Measurements from ENCODE around the gene RSU1.

RSU1 gene

DNA sequence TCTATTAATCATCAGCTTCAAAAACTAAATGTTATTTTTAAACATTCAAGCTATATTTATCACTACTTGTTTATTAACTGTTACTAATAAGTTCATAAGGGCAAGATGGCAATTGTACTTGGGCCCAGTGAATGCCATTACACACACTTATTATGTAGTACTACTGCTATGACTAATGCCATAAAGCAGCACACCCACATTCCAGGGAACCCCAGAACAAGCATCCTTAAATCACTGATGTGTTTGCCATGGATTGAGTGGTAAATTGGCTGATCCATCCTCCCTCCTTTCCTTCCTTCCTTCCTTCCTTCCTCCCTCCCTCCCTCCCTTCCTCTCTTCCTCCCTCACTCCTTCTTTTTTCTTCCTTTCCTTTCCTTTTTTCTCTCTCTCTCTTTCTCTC lies 37.4 kb upstream of the RSU1 start:
- no peaks in the 10 kb centered on the region for H3K9me2 ChIP-seq (ENCODE audit: low read depth, low read length)
- no peaks in the 10 kb centered on the region for H3K36me3 ChIP-seq (ENCODE audit: insufficient read depth, low read length)
- no peaks in the 10 kb centered on the region for H3K9me3 ChIP-seq (ENCODE audit: low read length)
- no peak overlapping the region for H2AFZ ChIP-seq (ENCODE audit: low read length)
- H3K79me2 ChIP-seq (ENCODE audit: insufficient read depth, low read length): no peaks in the 10 kb centered on the region
- no peaks in the 10 kb centered on the region for H3K4me1 ChIP-seq (ENCODE audit: insufficient read depth, low read length, severe bottlenecking)
- no peak overlapping the region for H3K4me3 ChIP-seq (ENCODE audit: low read depth, low read length, poor library complexity, severe bottlenecking)
- no peaks in the 10 kb centered on the region for H3F3A ChIP-seq (ENCODE audit: insufficient read depth, low read length)
- no peak overlapping the region for H3K9ac ChIP-seq (ENCODE audit: low read length)
- no peaks in the 10 kb centered on the region for H3K27me3 ChIP-seq (ENCODE audit: insufficient read depth, low read length)
- H3K27ac ChIP-seq (ENCODE audit: low read depth, low read length, poor library complexity, severe bottlenecking): no peak overlapping the region
- H3K4me2 ChIP-seq (ENCODE audit: low read length): no peak overlapping the region
- no peaks in the 10 kb centered on the region for H4K20me1 ChIP-seq (ENCODE audit: insufficient read depth, low read length)
- TF ChIP-seq CTCF (IDR thresholded peaks at IDR 0.05; ENCODE audit: low read length) (no peak), EZH2 (IDR thresholded peaks at IDR 0.05; ENCODE audit: borderline replicate concordance, low read length) (no peak)

DNA sequence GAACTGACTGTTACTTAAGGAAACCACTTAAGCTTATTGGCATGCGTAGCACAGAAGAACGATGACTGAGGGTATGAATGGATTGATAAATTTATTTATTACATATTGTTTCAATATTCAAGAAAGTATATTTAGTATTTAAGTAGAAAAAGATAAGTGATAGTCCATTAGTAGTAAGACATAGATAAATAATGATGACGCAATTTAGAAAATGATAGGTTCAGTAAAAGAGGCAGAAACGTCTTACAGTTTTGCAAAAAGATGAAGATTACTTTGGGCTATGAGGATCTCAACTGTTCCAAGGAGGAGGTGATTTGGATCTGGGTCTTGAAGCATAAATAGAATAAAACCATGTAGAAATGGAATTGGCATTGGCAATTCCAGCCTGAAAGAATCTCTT lies 36.6 kb upstream of the RSU1 start:
- no peaks in the 10 kb centered on the region for H3K9me3 ChIP-seq (ENCODE audit: low read length)
- TF ChIP-seq EZH2 (IDR thresholded peaks at IDR 0.05; ENCODE audit: borderline replicate concordance, low read length): no peak
- no peak for TF ChIP-seq CTCF (IDR thresholded peaks at IDR 0.05; ENCODE audit: low read length)
- no peak overlapping the region for H2AFZ ChIP-seq (ENCODE audit: low read length)
- no peaks in the 10 kb centered on the region for H3K79me2 ChIP-seq (ENCODE audit: insufficient read depth, low read length)
- no peaks in the 10 kb centered on the region for H3K4me1 ChIP-seq (ENCODE audit: insufficient read depth, low read length, severe bottlenecking)
- H3K4me3 ChIP-seq (ENCODE audit: low read depth, low read length, poor library complexity, severe bottlenecking): no peak overlapping the region
- no peaks in the 10 kb centered on the region for H4K20me1 ChIP-seq (ENCODE audit: insufficient read depth, low read length)
- H3K27ac ChIP-seq (ENCODE audit: low read depth, low read length, poor library complexity, severe bottlenecking): no peak overlapping the region
- H3K36me3 ChIP-seq (ENCODE audit: insufficient read depth, low read length): no peaks in the 10 kb centered on the region
- H3F3A ChIP-seq (ENCODE audit: insufficient read depth, low read length): no peaks in the 10 kb centered on the region
- no peak overlapping the region for H3K4me2 ChIP-seq (ENCODE audit: low read length)
- H3K27me3 ChIP-seq (ENCODE audit: insufficient read depth, low read length): no peaks in the 10 kb centered on the region
- no peaks in the 10 kb centered on the region for H3K9me2 ChIP-seq (ENCODE audit: low read depth, low read length)
- H3K9ac ChIP-seq (ENCODE audit: low read length): no peak overlapping the region

DNA sequence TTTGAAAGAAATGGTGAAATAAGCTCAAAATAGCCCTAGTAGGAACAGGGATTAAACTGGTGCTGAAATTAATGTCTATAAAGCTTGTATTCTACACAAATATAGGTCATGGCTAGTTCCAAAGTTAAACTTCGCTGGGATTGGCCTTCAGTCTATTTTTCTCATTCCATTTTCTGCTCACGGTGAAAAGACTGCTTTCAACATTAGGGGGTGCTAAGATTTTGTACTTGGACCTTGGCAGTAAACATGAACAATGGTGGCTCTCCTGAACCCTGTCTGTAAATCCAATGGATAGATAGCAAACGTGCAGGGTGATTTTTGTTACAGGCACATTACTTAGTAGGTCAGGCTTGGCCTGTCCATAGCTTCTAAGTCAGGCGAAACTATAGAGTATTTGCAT lies 36.0 kb upstream of the RSU1 start:
- no peak overlapping the region for H3K27ac ChIP-seq (ENCODE audit: low read depth, low read length, poor library complexity, severe bottlenecking)
- H3K9me3 ChIP-seq (ENCODE audit: low read length): no peaks in the 10 kb centered on the region
- H2AFZ ChIP-seq (ENCODE audit: low read length): no peak overlapping the region
- TF ChIP-seq CTCF (IDR thresholded peaks at IDR 0.05; ENCODE audit: low read length) (peak; percentile 25; the same call in 1 of the 2 replicates), EZH2 (IDR thresholded peaks at IDR 0.05; ENCODE audit: borderline replicate concordance, low read length) (no peak)
- H3K4me1 ChIP-seq (ENCODE audit: insufficient read depth, low read length, severe bottlenecking): no peaks in the 10 kb centered on the region
- no peak overlapping the region for H3K9ac ChIP-seq (ENCODE audit: low read length)
- H4K20me1 ChIP-seq (ENCODE audit: insufficient read depth, low read length): no peaks in the 10 kb centered on the region
- H3K4me3 ChIP-seq (ENCODE audit: low read depth, low read length, poor library complexity, severe bottlenecking): no peak overlapping the region
- no peaks in the 10 kb centered on the region for H3F3A ChIP-seq (ENCODE audit: insufficient read depth, low read length)
- H3K4me2 ChIP-seq (ENCODE audit: low read length): no peak overlapping the region
- H3K36me3 ChIP-seq (ENCODE audit: insufficient read depth, low read length): no peaks in the 10 kb centered on the region
- H3K9me2 ChIP-seq (ENCODE audit: low read depth, low read length): no peaks in the 10 kb centered on the region
- H3K79me2 ChIP-seq (ENCODE audit: insufficient read depth, low read length): no peaks in the 10 kb centered on the region
- no peaks in the 10 kb centered on the region for H3K27me3 ChIP-seq (ENCODE audit: insufficient read depth, low read length)

Data from OCI-LY1 (cell line).